ENCODE results near the gene CH25H.
"Not testable (repeated sequence)": the region's sequence is repeated elsewhere in the genome, so short reads cannot be mapped to it uniquely, and the experiment has no call there.

The CH25H gene

DNA sequence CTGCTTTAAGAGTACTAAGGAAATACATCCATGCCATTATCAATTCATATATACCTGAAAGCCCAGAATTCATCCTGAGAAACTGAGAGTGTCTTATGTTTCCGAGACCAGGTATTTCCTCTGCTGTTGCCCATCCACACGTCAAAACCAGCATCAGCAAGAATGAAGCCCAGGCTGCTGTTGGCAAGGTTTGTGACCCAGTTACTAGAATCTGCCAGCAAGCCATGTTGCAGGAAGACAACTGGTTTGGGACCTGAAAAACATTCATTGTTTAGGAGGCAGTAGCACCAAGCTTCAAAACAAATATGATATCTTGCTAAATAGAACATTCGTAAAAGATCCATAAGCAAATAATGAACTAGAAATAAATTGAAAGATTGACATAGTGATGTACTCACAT, 21.0 kb upstream of the CH25H start:
- no peak for DNase-seq

DNA sequence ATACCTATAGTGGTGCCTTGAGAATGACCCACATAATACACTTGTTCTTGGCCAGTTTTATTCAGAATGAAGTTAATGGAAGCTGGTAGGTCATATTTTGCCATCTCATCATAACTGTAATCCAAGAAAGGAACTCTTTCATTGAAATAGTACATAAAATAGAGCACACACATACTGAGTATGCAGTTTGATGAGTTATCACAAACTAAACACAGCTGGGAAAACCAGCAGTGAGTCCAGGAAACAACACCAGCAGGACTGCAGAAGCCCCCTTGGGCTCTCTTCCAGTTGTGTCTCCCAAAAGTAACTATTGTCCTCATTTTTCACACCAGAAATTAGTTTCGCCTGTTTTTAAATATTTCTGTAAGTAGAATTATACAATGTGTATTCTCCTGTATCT, 19.8 kb upstream of the CH25H start:
- no peak for DNase-seq

DNA sequence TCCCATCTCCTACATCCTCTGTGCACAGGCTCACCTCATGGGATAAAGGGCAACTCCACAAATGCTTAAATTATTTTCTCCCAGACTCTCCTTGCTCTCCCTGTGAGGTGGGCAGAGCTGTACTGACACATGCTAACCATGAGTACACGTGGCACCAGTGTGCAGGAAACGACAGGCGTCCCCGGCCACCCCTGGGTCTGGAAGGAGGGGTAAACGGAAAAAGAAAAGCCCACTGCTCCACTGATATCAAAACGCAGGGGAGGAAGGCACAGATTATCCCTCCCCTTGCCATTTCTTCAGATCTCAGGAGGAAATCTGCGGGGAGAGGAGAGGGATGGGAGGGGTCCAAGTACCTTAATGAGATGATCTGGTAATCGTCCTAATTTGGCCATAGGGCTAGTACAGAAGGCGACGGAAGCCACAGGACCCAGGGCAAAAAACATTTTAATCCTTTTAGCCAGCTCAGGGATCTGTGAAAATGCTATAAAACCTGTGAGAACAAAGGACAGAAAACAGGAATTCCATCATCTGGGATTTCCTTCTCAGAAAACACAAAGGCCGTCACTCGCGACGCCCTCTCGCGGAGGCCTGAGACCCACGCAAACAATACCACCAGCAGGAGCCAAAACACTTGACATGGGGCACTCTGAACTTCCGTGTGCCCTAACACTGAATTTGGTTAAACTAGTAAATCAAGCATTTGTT, 17.8 kb upstream of the CH25H start:
- DNase-seq = no peak

DNA sequence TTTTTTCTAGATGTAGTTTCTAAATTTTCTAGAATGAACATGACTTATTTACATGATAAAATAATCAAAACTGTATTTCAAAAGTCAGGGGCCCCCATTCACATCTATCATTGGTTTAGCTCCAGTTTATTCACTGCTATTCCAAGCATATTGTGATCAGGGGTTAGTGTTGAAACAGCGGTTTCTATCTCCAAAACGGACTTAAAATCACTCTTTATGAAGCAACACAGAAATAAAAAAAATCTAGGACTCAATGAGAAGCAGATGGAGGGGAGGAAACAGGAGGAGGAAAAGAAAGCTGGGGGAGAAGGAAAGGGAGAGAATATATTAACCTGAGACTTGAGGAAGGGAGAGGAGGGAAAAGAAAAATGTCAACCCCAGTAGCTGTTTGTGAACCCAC, 14.8 kb upstream of the CH25H start:
- DNase-seq = no peak

DNA sequence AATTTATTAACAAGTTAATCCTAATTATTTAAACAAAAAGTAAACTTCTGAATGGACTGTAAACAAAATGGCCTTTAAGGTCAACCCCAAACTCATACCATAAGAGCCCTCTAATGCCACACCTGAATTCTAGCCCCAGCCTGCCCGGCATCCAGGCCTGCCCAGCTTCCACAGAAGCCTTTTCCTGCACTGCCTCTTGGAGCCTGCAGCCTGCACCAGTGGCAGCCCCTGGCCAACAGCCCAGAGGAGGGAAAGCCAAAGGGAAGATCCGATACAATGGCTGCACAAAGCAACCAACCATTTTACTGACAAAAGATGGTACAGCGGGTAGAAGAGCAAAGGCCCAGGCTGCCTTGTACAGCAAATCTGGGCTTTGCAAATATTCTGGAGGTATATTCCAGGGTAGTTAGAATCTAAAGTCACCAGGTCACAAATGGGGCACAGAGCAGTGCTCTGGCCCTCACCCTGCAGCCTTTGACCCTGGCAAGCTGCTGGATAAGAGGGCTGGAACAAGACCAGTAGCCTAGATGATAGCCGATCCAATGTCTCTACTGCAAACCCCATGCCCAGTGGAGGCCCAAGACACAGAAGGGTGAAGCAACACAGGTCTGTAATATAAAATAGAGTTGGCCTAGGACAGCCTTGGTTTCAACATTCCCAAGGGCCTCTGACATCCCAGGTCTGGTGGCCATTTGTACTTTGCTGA, 12.5 kb upstream of the CH25H start:
- no peak for DNase-seq

DNA sequence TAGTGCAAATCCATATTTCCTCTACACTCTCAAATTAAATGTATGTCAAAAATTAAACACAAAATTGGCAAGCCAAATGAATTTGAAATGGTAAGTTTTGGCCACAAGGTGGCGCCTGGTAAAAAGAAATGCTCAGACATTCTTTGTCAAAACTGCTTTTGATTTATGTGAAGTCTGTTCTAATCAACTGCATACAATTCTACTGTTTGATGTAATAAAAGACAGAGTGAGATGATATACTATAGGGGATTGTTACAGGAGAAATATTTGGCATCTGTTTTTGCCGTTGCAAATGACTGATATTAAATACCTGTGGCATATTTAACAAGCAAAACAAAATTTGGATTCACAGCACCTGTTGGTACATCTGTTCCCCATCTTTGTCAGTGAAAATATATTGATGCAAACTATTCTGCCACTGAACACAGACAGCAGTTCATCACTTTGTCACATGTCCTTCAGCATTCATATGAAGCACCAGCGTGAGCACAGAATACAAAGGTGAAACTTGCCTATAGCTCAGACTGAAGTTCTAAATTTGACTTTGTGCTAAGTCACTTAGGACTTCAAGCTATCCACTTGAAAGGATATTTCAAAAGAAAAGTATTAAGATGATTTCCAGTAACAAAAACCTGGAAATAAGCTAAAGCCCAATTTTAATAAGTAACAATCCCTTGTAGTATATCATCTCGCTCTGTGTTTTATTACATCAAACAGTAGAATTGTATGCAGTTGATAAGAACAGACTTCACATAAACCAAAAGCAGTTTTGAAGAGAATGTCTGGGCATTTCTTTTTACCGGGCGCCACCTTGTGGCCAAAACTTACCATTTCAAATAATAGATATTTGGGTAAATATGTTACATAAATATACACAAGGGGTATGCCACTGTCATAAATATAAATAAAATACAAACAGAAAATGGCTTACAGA, 10.2 kb upstream of the CH25H start:
- peak; percentile 38 for DNase-seq

DNA sequence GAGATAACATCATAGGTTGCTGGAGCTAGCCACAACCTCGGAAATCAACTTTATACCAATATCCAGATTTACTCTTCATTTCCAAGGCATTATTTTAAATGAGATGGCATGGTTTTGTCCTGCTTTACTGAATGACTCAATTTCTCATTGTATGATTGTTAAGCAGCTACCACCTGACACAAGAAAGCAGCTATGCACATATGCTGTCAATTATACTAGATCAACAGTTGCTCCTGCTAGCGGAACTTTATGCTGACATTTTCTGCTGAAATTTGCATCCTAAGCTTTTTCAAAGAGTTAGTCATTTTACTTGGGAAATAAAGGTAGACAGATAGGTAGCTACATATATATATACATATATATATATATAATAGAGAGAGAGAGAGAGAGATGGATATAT, 8.9 kb upstream of the CH25H start:
- no peak for DNase-seq

DNA sequence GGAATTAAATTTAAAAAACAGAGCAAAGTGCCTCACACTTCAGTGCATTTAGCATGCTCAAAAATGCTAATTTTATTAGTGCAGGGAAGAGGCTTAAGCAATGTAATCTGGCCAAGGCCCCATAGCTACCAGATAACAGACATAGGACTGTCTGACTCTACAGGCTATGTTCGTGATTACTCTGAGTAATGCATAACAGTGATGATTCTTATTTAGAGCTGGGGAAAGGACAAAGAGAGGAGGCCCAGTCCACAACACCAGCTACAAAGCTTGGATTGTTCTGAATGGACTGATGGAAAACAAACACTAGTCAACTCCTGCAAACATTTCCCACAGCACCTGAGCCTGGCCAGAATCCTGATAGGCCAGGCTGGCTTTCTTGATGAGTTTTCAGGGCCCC, 8.4 kb upstream of the CH25H start:
- no peak for DNase-seq

DNA sequence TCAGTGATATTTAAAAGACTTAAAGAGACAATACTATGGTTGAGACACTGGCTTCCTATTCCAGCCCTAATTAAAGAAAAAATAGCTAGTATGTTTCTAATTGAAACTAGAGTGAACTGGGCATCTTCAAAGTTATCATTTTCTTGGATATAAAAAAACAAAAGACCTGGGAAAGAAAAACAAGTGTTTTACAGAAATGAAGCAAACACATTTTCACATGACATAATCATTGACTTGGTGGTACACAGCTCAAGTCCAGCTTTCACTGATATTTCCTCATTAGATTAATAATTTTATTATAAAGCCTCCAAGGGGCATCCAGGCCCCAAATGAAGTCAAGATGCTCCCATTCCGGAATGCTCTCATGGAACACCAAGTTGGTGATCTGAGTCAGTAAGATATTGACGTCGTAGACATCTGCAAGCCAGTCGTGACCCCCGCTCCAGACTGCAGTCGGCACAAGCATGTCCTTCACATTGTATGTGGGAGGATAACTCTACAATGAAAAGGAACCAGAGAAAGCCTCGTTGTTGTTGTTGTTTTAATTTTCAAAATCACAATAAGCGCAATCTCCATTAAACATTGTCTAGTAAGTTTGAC, 7.5 kb upstream of the CH25H start:
- no peak for DNase-seq

DNA sequence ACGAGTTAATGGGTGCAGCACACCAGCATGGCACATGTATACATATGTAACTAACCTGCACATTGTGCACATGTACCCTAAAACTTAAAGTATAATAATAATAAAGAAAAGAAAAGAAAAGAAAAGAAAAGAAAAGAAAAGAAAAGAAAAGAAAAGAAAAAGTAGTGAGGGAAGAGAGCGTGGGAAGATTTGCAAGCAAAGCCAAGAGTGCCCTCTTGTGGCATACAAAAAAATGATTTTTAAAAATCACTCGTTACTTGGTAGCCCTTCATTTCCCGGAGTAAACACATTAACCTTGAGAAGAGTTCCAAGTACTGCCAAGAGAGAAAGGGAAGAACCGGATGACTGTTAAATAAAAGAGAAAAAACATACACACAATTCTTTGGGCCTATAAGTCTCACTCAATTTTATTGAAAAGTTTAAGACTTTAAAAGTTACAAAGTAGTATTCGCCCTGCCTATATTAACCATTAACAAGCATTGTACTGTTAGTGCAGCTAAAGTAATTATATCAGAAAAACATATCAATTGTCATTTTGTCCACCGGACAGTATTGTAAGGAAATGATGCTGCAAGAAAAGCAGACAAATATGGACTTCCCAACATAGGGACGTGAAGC, 6.2 kb upstream of the CH25H start:
- DNase-seq = no peak

DNA sequence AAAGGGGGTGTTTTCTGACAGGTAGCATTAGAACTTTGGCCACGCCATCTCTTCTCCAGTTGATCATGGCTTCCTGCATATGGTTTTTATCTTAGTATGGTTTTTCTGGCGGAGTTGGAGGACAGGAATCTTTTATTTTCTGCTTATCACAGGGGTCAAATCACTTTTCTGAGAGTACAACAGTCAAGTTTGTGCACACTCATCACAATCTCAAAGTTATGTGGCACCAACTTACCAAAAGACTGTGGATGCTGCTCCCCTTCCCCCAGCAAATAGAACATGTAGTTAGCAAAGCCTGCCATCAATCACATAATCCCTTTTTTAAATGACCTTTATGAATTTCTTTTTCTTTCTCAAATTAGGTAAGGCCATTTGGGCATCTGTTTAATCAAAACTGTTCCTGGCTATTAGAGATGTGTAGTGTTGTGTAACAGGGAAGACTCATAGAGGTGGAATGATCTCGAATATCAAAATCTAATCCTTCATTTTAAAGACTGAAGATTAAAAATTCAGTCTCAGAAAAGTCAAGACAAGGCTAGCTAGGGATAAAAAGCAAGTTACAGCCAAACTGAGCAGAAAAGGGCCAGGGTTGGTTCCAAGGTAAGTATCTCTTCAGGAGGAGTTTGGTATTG, 3.8 kb upstream of the CH25H start:
- no peak for DNase-seq

DNA sequence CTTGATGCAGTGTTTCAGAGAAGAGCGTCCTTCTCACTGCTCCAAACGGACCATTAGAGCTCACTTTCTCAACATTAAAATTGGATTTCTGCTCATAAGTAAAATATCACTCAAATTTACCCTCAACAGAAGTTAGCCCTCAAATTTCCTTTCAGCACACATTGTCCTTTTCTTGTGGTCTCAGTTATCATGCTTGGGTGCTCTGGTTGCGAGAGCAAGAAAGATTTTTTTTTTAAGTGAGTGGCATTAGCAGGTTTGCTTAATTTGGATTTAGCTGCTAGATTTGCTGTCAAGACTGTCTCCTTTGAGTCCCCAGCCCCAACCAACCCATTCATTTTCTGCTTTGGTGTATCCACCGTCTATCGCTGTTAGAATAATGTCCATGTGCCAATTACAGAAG, 2.6 kb upstream of the CH25H start:
- DNase-seq = no peak

DNA sequence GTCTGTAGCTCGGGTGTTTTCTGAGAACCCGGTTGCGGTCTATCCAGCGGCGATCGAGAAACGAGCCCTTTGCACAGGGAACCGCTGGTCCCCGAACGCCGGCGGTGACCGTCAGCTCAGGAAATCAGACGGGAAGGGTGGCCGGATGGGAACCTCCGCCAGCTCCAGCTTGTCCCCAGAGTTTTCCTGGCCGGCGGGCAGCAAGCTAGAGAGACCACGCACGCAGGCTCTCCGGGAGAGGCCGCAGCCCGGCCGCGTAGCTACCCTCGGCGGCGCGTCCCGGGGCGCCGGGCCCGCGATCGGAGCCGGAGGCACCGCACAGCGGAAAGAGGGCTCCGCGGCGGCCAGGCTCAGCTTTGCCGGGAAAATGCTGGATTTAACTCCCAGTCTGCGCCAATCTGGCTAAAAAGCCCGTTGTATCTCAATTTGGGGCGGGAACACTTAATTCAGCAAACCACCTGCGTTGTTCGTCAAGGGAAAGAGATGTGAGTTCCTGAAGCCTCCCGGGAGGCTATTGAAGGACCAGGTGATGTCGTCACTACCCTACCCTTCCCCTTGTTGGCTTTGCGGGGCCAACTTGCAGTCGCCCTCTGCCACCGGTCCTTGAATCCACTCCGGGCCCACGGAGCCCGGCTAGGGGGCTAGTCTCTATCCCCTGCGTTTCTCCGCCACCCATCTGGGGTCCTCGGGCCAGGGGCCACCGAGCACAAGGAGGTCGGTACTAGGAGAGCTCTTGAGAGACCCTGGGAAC, 859 bp upstream of the CH25H start:
- DNase-seq = no peak

DNA sequence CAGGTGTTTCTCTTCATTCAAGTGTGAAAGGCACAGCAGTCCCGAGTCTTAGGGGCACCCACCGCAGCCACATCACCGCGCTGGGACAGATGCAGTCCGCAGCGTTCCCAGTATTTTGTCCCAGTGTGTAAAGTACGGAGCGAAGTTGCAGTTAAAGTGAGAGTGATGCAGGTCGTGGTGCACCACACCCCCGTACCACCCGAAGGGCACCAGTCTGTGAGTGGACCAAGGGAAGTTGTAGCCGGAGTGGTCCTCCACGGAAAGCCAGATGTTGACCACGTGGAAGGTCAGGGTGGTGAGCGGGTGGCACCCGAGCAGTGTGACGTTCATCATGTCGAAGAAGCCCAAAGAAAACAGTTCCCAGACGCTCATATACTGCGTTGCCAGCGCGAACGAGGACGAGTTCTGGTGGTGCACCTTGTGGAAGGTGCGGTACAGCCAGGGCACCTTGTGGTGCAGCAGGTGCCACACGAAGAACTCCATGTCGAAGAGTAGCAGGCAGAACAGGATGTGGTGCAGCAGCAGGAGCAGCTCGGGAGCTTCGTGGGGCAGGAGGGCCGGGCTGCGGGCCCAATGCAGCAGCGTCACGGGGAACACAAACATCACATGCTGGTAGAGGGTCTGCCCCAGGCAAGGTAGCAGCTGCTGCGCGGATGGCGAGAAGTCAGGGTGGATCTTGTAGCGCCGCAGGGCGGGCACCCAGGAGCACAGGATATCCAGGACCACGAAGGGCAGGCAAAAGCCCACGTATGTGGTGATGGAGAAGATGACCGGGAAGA, 526 bp downstream of the CH25H start:
- DNase-seq = no peak

DNA sequence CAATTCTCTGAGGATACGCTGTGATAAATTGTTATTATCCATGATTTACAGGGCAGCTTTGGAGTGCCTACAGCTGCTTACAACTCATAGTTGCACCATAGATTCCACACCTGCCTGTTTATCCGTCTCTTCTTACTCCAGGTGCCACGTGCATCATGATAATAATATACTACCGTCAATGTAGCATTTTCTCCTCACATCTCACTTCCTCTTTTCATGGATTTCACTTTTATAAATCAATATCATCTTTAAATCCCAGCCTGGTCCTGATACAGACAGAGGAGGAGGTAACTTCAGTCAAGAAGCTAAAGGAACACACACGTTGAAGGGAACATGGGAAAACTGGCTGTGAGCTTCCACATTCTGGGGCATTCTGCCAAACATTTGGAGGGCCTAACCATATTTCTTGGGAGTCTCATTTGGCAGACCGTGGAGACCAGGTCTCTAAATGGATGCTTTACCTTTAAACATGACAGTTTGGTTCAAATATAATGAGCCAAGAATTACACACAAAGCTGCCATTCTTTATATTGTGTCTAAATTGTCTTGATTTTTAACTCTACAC, 2.4 kb downstream of the CH25H start:
- DNase-seq = no peak

DNA sequence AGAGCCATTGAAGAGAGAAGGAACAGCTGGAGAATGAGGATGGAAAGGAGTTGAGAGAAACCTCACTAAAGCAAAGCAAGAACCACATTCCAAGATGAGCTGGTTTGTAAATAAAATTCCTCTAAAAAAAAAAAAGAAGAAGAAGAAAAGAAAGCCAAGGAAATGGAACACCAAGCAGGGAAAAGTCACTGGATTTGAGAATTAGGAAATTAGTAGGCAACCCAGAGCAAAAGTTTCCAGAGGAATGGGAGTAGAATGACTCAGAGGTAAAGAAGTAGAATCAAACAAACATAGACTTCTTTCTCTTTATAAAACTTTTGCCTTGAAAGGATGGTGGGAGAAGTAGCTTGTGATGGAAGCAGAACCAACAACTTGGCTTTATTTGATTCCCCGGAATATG, 3.9 kb downstream of the CH25H start:
- DNase-seq = no peak

DNA sequence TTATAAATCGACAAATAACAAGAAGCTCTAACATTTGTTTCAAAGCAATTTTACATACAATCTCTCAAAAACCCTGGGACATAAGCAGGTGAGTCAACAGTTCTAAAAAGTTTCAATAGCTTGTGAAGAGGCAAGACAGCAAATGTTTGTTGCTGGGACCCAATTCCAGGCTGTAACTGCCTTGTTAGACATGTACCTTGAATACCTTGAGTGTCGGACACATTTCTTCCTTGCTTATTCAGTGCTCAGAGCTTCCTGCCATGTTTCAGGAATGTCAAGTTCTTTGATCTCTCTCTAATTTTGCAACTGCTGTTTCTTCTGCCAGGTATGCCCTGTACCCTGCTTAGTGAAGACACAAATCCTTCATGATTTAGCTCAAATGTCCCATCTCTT, 5.1 kb downstream of the CH25H start:
- no peak for DNase-seq

DNA sequence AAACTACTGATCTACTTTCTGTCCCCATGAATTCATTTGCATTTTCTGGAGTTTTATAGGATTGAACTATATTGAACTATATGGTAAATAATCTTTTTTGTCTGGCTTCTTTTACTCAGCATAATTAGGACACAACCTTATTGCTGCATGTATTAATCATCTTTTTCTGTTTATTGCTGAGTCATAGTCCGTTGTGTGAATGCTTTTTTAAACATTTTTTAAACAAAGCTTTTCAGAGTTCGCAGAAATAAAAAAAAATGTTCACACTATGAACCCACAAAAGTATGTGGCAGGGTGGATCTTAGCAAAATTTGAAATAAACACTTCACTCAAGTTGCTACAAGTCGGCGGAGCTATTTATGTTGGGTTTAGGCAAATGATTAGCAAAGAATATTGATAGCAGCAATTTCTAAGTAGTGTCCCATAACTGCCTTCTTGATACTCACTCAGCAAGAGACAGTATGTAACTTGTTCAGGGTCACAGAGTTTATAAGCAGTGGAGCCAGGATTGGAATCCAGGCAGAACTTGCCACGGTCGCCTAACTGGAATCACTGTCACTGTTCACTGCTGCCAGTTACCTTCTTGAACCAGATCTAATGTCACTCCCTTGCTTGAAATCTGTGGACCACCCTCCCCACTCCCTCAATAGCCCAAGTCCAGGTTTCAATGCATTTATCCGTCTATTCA, 5.6 kb downstream of the CH25H start:
- no peak for DNase-seq

DNA sequence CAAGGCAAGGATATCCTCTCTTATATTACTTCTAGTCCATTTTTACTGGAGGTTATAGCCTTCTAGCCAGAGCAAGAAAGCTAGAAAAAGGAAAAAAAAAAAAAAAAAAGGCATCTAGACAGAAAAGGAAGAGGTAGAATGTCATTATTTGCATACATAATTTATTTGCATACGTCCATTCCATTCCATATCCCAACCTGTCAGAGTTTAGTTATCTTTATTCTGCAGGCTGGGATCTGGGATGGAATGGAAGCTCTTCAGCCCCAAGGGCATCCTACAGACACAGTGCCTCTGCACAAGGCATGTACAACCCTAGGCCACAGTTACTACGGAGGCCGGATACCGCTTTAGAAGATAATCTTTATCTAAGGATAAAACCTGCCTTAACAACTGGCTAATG, 9.6 kb downstream of the CH25H start:
- no peak for DNase-seq

DNA sequence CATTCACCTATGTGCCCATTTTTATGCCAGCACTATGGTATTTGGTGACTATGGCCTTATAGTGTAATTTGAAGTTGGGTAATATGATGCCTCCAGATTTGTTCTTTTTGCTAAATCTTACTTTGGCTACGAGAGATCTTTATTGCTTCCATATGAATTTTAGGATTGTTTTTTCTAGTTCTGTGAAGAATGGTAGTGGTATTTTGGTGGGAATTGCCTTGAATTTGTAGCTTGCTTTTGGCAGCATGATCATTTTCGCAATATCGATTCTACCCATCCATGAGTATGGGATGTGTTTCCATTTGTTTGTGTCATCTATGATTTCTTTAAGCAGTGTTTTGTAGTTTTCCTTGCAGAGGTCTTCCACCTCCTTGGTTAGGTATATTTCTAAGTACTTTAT, 15.8 kb downstream of the CH25H start:
- DNase-seq = not testable (repeated sequence)
